Karpas-422 (cell line): ENCODE results near the gene CATSPER1. TPM values are rescaled to one million over a fixed set of nuclear protein-coding genes. Genes with fewer than 3 reads are reported as not detected.

Experiments
- DNase-seq: peaks from one replicate; pipeline ENCODE4 v3.0.0-alpha.2; 2015
- H2AFZ ChIP-seq: fragments of 200-600 bp; sonication (generic); 2 replicates; pipeline ENCODE4 v1.6.1; 2014; ENCODE audit warnings: antibody characterized with exemption, low read length, mixed read lengths
- H3K27ac ChIP-seq: fragments of 200-600 bp; sonication (generic); 2 replicates; pipeline ENCODE4 v1.5.1; 2014; ENCODE audit warnings: mild to moderate bottlenecking, low read length, moderate library complexity
- H3K27me3 ChIP-seq: fragments of 200-600 bp; sonication (generic); 2 replicates; pipeline ENCODE4 v1.6.1; 2014; ENCODE audit warnings: low read length, mixed read lengths
- H3K36me3 ChIP-seq: fragments of 200-600 bp; sonication (generic); 2 replicates; pipeline ENCODE4 v1.6.1; 2014; ENCODE audit warnings: low read length, mixed read lengths; ENCODE audit not compliant: insufficient read depth
- H3K4me1 ChIP-seq: fragments of 200-600 bp; sonication (generic); 2 replicates; pipeline ENCODE4 v1.6.1; 2014; ENCODE audit warnings: mild to moderate bottlenecking, low read length, mixed read lengths
- H3K4me2 ChIP-seq: fragments of 200-600 bp; sonication (generic); 2 replicates; pipeline ENCODE4 v1.6.1; 2014; ENCODE audit warnings: low read length, low read depth, mild to moderate bottlenecking; ENCODE audit not compliant: poor library complexity, severe bottlenecking
- H3K4me3 ChIP-seq: fragments of 200-600 bp; sonication (generic); 2 replicates; pipeline ENCODE4 v1.5.1; 2014; ENCODE audit warnings: mild to moderate bottlenecking, antibody characterized with exemption, low read length, mixed read lengths
- H3K79me2 ChIP-seq: fragments of 200-600 bp; sonication (generic); 2 replicates; pipeline ENCODE4 v1.6.1; 2014; ENCODE audit warnings: mild to moderate bottlenecking, low read length, mixed read lengths
- H3K9ac ChIP-seq: fragments of 200-600 bp; sonication (generic); 2 replicates; pipeline ENCODE4 v1.6.0; 2014; ENCODE audit warnings: low read length
- H3K9me2 ChIP-seq: fragments of 200-600 bp; sonication (generic), shearing (Covaris generic); replicated peaks from 2 replicates; pipeline ENCODE4 v1.6.0; 2014; ENCODE audit warnings: mild to moderate bottlenecking, low read length, moderate library complexity; ENCODE audit not compliant: insufficient read depth
- H3K9me3 ChIP-seq: fragments of 300-700, 200-600 bp; sonication (generic); 2 replicates; pipeline ENCODE4 v1.6.1; 2014; ENCODE audit warnings: low read length, mixed read lengths
- H4K20me1 ChIP-seq: fragments of 200-600 bp; sonication (generic); 2 replicates; pipeline ENCODE4 v1.6.1; 2014; ENCODE audit warnings: mild to moderate bottlenecking, antibody characterized with exemption, low read length, low read depth; ENCODE audit not compliant: insufficient read depth
- total RNA-seq: library from RNA; depleted of rRNA; stranded (reverse); fragments of >200 nt; shearing (Covaris generic); gene quantifications from 2 replicates; pipeline ENCODE4 v1.2.3, GENCODE V29; 2014; ENCODE audit warnings: low replicate concordance; rRNA removed

CATSPER1 gene
- total RNA-seq, 1 experiment from 2014 or later = not detected

DNA sequence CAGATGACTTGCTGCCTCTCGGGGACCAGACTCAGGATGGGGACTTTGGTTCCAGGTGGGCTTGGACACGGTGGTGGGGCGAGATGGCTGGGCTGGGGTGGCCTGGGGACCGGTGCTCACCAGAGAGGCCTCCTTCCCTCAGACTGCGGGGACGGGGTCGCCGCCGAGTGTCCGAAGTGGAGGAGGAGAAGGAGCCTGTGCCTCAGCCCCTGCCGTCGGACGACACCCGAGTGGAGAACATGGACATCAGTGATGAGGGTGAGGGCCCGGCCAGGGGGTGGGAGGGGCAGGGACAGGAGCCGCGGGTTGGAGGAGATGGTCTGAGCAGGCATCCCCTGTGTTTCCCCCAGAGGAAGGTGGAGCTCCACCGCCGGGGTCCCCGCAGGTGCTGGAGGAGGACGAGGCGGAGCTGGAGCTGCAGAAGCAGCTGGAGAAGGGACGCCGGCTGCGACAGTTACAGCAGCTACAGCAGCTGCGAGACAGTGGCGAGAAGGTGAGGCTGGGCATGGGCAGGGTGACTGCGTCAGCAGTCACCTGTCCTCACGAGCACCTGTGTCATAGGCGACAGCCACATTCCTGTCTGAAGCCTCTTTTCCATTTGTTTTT lies 58.8 kb downstream of the CATSPER1 start:
- DNase-seq = no peak

More for the DNA sequence above, 58.8 kb downstream of the CATSPER1 start:
- Histone ChIP-seq H2AFZ (no peak overlapping the region), H3K27me3 (no peaks in the 10 kb centered on the region), H3K9me3 (no peaks in the 10 kb centered on the region), H3K9ac (no peak overlapping the region), H3K4me2 (no peak overlapping the region), H3K9me2 (no peaks in the 10 kb centered on the region), H4K20me1 (peaks cover 8% of the 10 kb centered on the region), H3K36me3 (peaks cover 9% of the 10 kb centered on the region; the same call in 1 of the 2 replicates), H3K4me1 (peaks cover 9% of the 10 kb centered on the region), H3K4me3 (no peak overlapping the region), H3K27ac (no peak overlapping the region), H3K79me2 (peaks cover 20% of the 10 kb centered on the region)

Other genes starting within 250 kb of the CATSPER1 start
- gene AP5B1, start 245.5 kb downstream of the CATSPER1 start, total RNA-seq = 11.1 and 19.8 TPM in 2 replicates
- not detected in 2 replicates for gene OVOL1, start 239.4 kb downstream of the CATSPER1 start, total RNA-seq
- not detected in 2 replicates for gene SNX32, start 192.5 kb downstream of the CATSPER1 start, total RNA-seq
- 514 and 827 TPM in 2 replicates for gene CFL1, start 168.3 kb downstream of the CATSPER1 start, total RNA-seq
- gene MUS81, start 166.0 kb downstream of the CATSPER1 start, total RNA-seq = 41.3 and 89.0 TPM in 2 replicates
- 1.3 and 2.6 TPM in 2 replicates for gene EFEMP2, start 153.7 kb downstream of the CATSPER1 start, total RNA-seq
- gene CTSW, start 146.6 kb downstream of the CATSPER1 start, total RNA-seq = not detected in 2 replicates
- gene FIBP, start 138.0 kb downstream of the CATSPER1 start, total RNA-seq = 207 and 248 TPM in 2 replicates
- gene CCDC85B, start 135.8 kb downstream of the CATSPER1 start, total RNA-seq = 21.3 and 56.7 TPM in 2 replicates
- not detected in 2 replicates for gene FOSL1, start 126.1 kb downstream of the CATSPER1 start, total RNA-seq
- 7.3 and 11.0 TPM in 2 replicates for gene C11orf68, start 107.4 kb downstream of the CATSPER1 start, total RNA-seq
- 66.2 and 111 TPM in 2 replicates for gene DRAP1, start 107.1 kb downstream of the CATSPER1 start, total RNA-seq
- gene TSGA10IP, start 81.0 kb downstream of the CATSPER1 start, total RNA-seq = not detected in 2 replicates
- 23.1 and 63.2 TPM in 2 replicates for gene SART1, start 64.7 kb downstream of the CATSPER1 start, total RNA-seq
- gene EIF1AD, start 24.3 kb downstream of the CATSPER1 start, total RNA-seq = 39.4 and 57.0 TPM in 2 replicates
- 44.3 and 84.2 TPM in 2 replicates for gene BANF1, start 24.0 kb downstream of the CATSPER1 start, total RNA-seq
- gene CST6, start 14.5 kb downstream of the CATSPER1 start, total RNA-seq = not detected in 2 replicates
- gene GAL3ST3, start 22.7 kb upstream of the CATSPER1 start, total RNA-seq = not detected in 2 replicates
- 89.0 and 166 TPM in 2 replicates for gene SF3B2, start 25.9 kb upstream of the CATSPER1 start, total RNA-seq
- gene PACS1, start 43.8 kb upstream of the CATSPER1 start, total RNA-seq = 60.5 and 81.1 TPM in 2 replicates
- 12.9 and 18.5 TPM in 2 replicates for gene KLC2, start 231.2 kb upstream of the CATSPER1 start, total RNA-seq
- 56.2 and 64.3 TPM in 2 replicates for gene RAB1B, start 242.2 kb upstream of the CATSPER1 start, total RNA-seq